K562 (cell line): ENCODE data around the gene ADGRG1.

Source experiments
- FOSL1 ChIP-seq: fragments of 200-800 bp; sonication (Bioruptor generic); conservative IDR thresholded peaks from 2 replicates; pipeline ENCODE4 v1.6.1; 2016; ENCODE audit warnings: missing genetic modification characterization, missing compliant biosample characterization
- KLF10 ChIP-seq: fragments of 250-450 bp; sonication (Bioruptor Pico); IDR thresholded peaks from 2 replicates; pipeline ENCODE4 v1.6.1; 2021; ENCODE audit warnings: matching md5 sums
- KLF16 ChIP-seq: IDR thresholded peaks from 2 replicates; pipeline ENCODE4 v1.6.1; 2016; ENCODE audit warnings: antibody characterized with exemption
- NFIC ChIP-seq: fragments of 450-650 bp; IDR thresholded peaks from 2 replicates; pipeline ENCODE4 v1.6.1; 2017; ENCODE audit warnings: mild to moderate bottlenecking, inconsistent platforms
- NRF1 ChIP-seq, 2 experiments: fragments of 450-650 bp; IDR thresholded peaks in 1 of 2; conservative IDR thresholded peaks in 1 of 2; 2 replicates each; pipeline ENCODE4 v1.6.1; 2014; ENCODE audit warnings: mild to moderate bottlenecking in 2 of 2
- RAD21 ChIP-seq, 2 experiments: fragments of 250-450 bp in 1 of 2; fragments of 450-650 bp in 1 of 2; sonication (Bioruptor Pico) in 1 of 2; formaldehyde crosslinking in 1 of 2; IDR thresholded peaks in 1 of 2; conservative IDR thresholded peaks in 1 of 2; 2 replicates each; pipeline versions ENCODE4 v1.4.0 to v1.8.0; 2020 to 2022; ENCODE audit warnings: mild to moderate bottlenecking in 2 of 2, moderate library complexity in 1 of 2
- RBM25 ChIP-seq: fragments of 200-400 bp; formaldehyde crosslinking; IDR thresholded peaks from 2 replicates; pipeline ENCODE4 v1.6.1; 2018; ENCODE audit warnings: low read length, low read depth, moderate library complexity; ENCODE audit not compliant: severe bottlenecking
- SRSF9 ChIP-seq: fragments of 200-400 bp; formaldehyde crosslinking; IDR thresholded peaks from 2 replicates; pipeline ENCODE4 v1.6.1; 2017; ENCODE audit warnings: low read depth, low read length, borderline replicate concordance
- TEAD2 ChIP-seq: fragments of 450-650 bp; IDR thresholded peaks from 2 replicates; pipeline ENCODE4 v1.6.1; 2016; ENCODE audit warnings: missing genetic modification characterization, control low read depth, missing compliant biosample characterization
- TF ChIP-seq, protein P1 (sequence below), 3 experiments: IDR thresholded peaks in 2 of 3; conservative IDR thresholded peaks in 1 of 3; 2 replicates each; pipeline ENCODE4 v1.5.1; 2011 to 2012; ENCODE audit warnings: low read length in 3 of 3, mild to moderate bottlenecking in 3 of 3, control low read depth in 2 of 3, improper control_type of control experiment in 1 of 3, inconsistent platforms in 1 of 3, low read depth in 1 of 3, mixed read lengths in 1 of 3, moderate library complexity in 1 of 3; ENCODE audit not compliant: insufficient read depth in 2 of 3

DNA sequence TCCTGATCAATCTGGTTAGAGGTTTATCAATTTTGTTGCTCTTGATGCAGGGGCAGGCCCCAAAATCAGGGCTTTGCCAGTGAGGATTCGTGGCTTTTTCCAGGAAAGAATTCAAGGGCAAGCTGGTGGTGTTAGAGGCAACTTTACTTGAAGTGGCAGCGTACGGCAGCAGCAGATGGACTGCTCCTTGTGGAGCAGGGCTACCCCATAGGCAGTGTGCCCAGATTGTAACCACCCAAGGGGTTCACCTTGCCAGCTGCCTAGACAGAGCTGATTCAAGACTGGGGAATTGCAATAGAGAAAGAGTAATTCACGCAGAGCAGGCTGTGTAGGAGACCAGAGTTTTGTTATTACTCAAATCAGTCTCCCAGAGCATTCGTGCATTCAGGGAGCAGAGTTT lies 82.9 kb downstream of the ADGRG1 start:
- TF ChIP-seq, protein P1, sequence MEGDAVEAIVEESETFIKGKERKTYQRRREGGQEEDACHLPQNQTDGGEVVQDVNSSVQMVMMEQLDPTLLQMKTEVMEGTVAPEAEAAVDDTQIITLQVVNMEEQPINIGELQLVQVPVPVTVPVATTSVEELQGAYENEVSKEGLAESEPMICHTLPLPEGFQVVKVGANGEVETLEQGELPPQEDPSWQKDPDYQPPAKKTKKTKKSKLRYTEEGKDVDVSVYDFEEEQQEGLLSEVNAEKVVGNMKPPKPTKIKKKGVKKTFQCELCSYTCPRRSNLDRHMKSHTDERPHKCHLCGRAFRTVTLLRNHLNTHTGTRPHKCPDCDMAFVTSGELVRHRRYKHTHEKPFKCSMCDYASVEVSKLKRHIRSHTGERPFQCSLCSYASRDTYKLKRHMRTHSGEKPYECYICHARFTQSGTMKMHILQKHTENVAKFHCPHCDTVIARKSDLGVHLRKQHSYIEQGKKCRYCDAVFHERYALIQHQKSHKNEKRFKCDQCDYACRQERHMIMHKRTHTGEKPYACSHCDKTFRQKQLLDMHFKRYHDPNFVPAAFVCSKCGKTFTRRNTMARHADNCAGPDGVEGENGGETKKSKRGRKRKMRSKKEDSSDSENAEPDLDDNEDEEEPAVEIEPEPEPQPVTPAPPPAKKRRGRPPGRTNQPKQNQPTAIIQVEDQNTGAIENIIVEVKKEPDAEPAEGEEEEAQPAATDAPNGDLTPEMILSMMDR (IDR thresholded peaks at IDR 0.05 in 2 of 3, conservative IDR thresholded peaks at IDR 0.05 in 1 of 3; ENCODE audit: insufficient read depth in 2 of 3, low read depth in 1 of 3, low read length in 3 of 3): no peak
- no peak for TF ChIP-seq SRSF9
- TF ChIP-seq KLF10 (CRISPR knock-in tag): no peak
- TF ChIP-seq NRF1 (conservative IDR thresholded peaks at IDR 0.05 in 1 of 2, IDR thresholded peaks at IDR 0.05 in 1 of 2): no peak
- TF ChIP-seq RAD21 (CRISPR knock-in tag; conservative IDR thresholded peaks at IDR 0.05 in 1 of 2, IDR thresholded peaks at IDR 0.05 in 1 of 2): no peak
- no peak for TF ChIP-seq NFIC
- no peak for TF ChIP-seq KLF16
- no peak for TF ChIP-seq RBM25
- TF ChIP-seq TEAD2 (tag): no peak
- no peak for TF ChIP-seq FOSL1 (tag)
